HTERT RPE-1 (cell line): ENCODE measurements around the gene DLG4.

ENCODE experiments used
- in situ Hi-C: fragments of 300-500 bp; cut with MboI; formaldehyde crosslinking; loops from 4 replicates; pipeline ENCODE4 v1.14.3; 2020; ENCODE audit warnings: low sequenced_read_pairs

The DLG4 gene

GRCh38 chr17:7215652-7216180, 3.9 kb downstream of the DLG4 start:
- in situ Hi-C loops: no loop called here

GRCh38 chr17:7215136-7215638, 4.4 kb downstream of the DLG4 start:
- in situ Hi-C loops: no loop called here

- in situ Hi-C loops: no loop called here
These were observed 5.1 kb downstream of the DLG4 start for GRCh38 chr17:7214300-7215135.

GRCh38 chr17:7213895-7214299, 5.7 kb downstream of the DLG4 start:
- in situ Hi-C loops: no loop called here

GRCh38 chr17:7211491-7212273, 8.0 kb downstream of the DLG4 start:
- in situ Hi-C loops: no loop called here

- in situ Hi-C loops: no loop called here
These were observed 10.7 kb downstream of the DLG4 start for GRCh38 chr17:7208754-7209460.

- in situ Hi-C loops: no loop called here
These were observed 11.5 kb downstream of the DLG4 start for GRCh38 chr17:7208027-7208571.

GRCh38 chr17:7207120-7208001, 12.3 kb downstream of the DLG4 start:
- in situ Hi-C loops: no loop called here

GRCh38 chr17:7205561-7205960, 14.1 kb downstream of the DLG4 start:
- in situ Hi-C loops: no loop called here

GRCh38 chr17:7204828-7205461, 14.7 kb downstream of the DLG4 start:
- in situ Hi-C loops: no loop called here

- in situ Hi-C loops: no loop called here
These were observed 15.3 kb downstream of the DLG4 start for GRCh38 chr17:7204336-7204735.

- in situ Hi-C loops: no loop called here
These were observed 16.2 kb downstream of the DLG4 start for GRCh38 chr17:7203391-7203790.

GRCh38 chr17:7196651-7197401, 22.8 kb downstream of the DLG4 start:
- in situ Hi-C loops: no loop called here

GRCh38 chr17:7195971-7196370, 23.7 kb downstream of the DLG4 start:
- in situ Hi-C loops: no loop called here

GRCh38 chr17:7192271-7192937, 27.2 kb downstream of the DLG4 start:
- in situ Hi-C loops: no loop called here

GRCh38 chr17:7191571-7192270, 27.9 kb downstream of the DLG4 start:
- in situ Hi-C loops: no loop called here

GRCh38 chr17:7191069-7191468, 28.6 kb downstream of the DLG4 start:
- in situ Hi-C loops: no loop called here
